GM18858 (cell line): ENCODE results near the gene TPSB2.
"Not testable (repeated sequence)": the region's sequence is repeated elsewhere in the genome, so short reads cannot be mapped to it uniquely, and the experiment has no call there.

ENCODE experiments used
- ATAC-seq: cut with Tn5 transposase; IDR thresholded peaks from one replicate; pipeline ENCODE4 v1.9.1; 2021; ENCODE audit not compliant: unreplicated experiment

TPSB2 gene

GRCh38 chr16:1262210-1262845 is 32.3 kb upstream of the TPSB2 start:
- ATAC-seq: no peak

- ATAC-seq: no peak
Measured at GRCh38 chr16:1261131-1261892, 31.3 kb upstream of the TPSB2 start.

- ATAC-seq: no peak
Measured at GRCh38 chr16:1260101-1260680, 30.2 kb upstream of the TPSB2 start.

GRCh38 chr16:1259760-1260068 is 29.7 kb upstream of the TPSB2 start:
- no peak for ATAC-seq

GRCh38 chr16:1258906-1259759 is 29.1 kb upstream of the TPSB2 start:
- no peak for ATAC-seq

GRCh38 chr16:1258225-1258600 is 28.2 kb upstream of the TPSB2 start:
- ATAC-seq: no peak

- no peak for ATAC-seq
Measured at GRCh38 chr16:1257561-1258224, 27.7 kb upstream of the TPSB2 start.

GRCh38 chr16:1256874-1257322 is 26.9 kb upstream of the TPSB2 start:
- no peak for ATAC-seq

- ATAC-seq: not testable (repeated sequence)
Measured at GRCh38 chr16:1256296-1256873, 26.4 kb upstream of the TPSB2 start.

- not testable (repeated sequence) for ATAC-seq
Measured at GRCh38 chr16:1255276-1256122, 25.5 kb upstream of the TPSB2 start, which contains the start of gene TPSD1. Gene TPSD1 (plus strand): TSS chr16:1256069. CDS start chr16:1256281, 212 bp downstream.

- not testable (repeated sequence) for ATAC-seq
Measured at GRCh38 chr16:1254821-1255220, 24.8 kb upstream of the TPSB2 start.

- not testable (repeated sequence) for ATAC-seq
Measured at GRCh38 chr16:1253701-1254364, 23.8 kb upstream of the TPSB2 start.

- not testable (repeated sequence) for ATAC-seq
Measured at GRCh38 chr16:1249031-1249755, 19.2 kb upstream of the TPSB2 start.

GRCh38 chr16:1247903-1248537 is 18.0 kb upstream of the TPSB2 start:
- ATAC-seq: not testable (repeated sequence)

GRCh38 chr16:1245452-1246020 is 15.6 kb upstream of the TPSB2 start:
- ATAC-seq: no peak

GRCh38 chr16:1244881-1245280 is 14.9 kb upstream of the TPSB2 start:
- ATAC-seq: no peak
